Spleen (tissue), 7 donors: ENCODE data around the gene ERG.

Experiments
- POLR2A ChIP-seq, 3 donors: fragments of 450-650 bp; IDR thresholded peaks; one replicate each; pipeline ENCODE4 v1.5.1; 2017; ENCODE audit warnings: antibody characterized with exemption in 3 of 3, mild to moderate bottlenecking in 1 of 3
- TF ChIP-seq, protein P1 (sequence below), 11 experiments: fragments of 200-600 bp in 7 of 11; fragments of 450-650 bp in 4 of 11; sonication (generic) in 4 of 11; IDR thresholded peaks in 8 of 11; conservative IDR thresholded peaks in 3 of 11; 1 replicate in 7 of 11; 2 replicates in 4 of 11; pipeline versions ENCODE4 v1.4.0 to v1.8.0; 2016 to 2021; ENCODE audit warnings: antibody characterized with exemption in 11 of 11, inconsistent platforms in 4 of 11, mild to moderate bottlenecking in 1 of 11
- donor health status: DM: no; HTN: no; CAD: no; lungs with moderate emphysema.
- donor health status: DM: no; HTN: no; CAD: no.
- donor health status: DM: no; HTN: no; CAD: no.

DNA sequence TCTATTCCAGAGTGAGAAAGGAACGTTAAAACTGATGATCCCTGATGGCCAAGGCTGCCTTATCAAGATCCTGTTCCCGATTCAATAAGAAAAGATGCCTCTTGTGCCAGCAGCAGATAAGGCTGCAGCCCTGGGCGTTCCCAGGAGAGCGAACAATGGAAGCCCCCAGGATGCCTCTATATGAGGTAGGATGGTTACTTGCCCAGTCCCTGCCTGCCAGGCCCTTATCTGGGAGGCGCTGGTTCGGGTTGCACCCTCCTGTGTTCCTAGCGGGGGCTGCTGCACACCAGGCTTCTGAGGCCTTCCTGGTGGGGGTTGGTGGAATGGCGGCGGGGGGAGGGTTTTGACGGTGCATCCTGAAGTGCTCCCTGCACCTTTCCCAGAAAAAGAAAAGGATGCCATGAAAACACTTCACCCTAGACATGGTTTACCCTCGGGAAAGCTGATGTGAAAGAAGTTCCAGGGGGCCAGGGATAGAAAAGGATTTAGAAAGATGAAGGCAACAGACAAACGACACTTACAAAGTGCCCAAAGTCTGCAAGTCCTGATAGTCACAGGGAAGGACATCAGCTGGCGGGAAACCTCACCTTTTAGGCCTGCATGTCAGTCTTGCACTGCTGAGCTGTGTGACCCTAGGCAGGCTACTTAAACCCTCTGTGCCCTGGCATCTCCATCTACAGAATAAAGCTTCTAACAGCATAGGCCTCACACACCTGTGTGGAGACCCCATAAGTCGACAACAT, 141.2 kb downstream of the ERG start:
- TF ChIP-seq, protein P1, sequence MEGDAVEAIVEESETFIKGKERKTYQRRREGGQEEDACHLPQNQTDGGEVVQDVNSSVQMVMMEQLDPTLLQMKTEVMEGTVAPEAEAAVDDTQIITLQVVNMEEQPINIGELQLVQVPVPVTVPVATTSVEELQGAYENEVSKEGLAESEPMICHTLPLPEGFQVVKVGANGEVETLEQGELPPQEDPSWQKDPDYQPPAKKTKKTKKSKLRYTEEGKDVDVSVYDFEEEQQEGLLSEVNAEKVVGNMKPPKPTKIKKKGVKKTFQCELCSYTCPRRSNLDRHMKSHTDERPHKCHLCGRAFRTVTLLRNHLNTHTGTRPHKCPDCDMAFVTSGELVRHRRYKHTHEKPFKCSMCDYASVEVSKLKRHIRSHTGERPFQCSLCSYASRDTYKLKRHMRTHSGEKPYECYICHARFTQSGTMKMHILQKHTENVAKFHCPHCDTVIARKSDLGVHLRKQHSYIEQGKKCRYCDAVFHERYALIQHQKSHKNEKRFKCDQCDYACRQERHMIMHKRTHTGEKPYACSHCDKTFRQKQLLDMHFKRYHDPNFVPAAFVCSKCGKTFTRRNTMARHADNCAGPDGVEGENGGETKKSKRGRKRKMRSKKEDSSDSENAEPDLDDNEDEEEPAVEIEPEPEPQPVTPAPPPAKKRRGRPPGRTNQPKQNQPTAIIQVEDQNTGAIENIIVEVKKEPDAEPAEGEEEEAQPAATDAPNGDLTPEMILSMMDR (IDR thresholded peaks at IDR 0.05 in 8 of 11, conservative IDR thresholded peaks at IDR 0.05 in 3 of 11): no peak
- TF ChIP-seq POLR2A (IDR thresholded peaks at IDR 0.05): no peak
